Heart left ventricle (tissue), 16 donors: ENCODE measurements around the gene RDM1. TPM values are rescaled to one million over a fixed set of nuclear protein-coding genes. Genes with fewer than 3 reads are reported as not detected.

Experiments used
- ATAC-seq, 4 donors: fragments of 200-7000 bp; cut with Tn5 transposase; one replicate each; pipeline ENCODE4 v1.9.1; 2020 to 2022; ENCODE audit warnings: moderate library complexity in 4 of 4, mild to moderate bottlenecking in 3 of 4, moderate number of reproducible peaks in 1 of 4
- DNase-seq, 5 donors: peaks; one replicate each; pipeline ENCODE4 v3.0.0-alpha.2; 2020
- H3K27ac ChIP-seq, 12 donors: fragments of 200-600 bp; sonication (generic) in 4 of 12; one replicate each; pipeline versions ENCODE4 v1.5.0 to v1.8.0; 2016 to 2022; ENCODE audit warnings: mild to moderate bottlenecking in 2 of 12
- H3K27me3 ChIP-seq, 9 donors: fragments of 200-600 bp; sonication (generic) in 2 of 9; one replicate each; pipeline versions ENCODE4 v1.5.1 to v1.8.0; 2016 to 2022; ENCODE audit warnings: mild to moderate bottlenecking in 3 of 9
- H3K36me3 ChIP-seq, 9 donors: fragments of 200-600 bp; sonication (generic) in 2 of 9; one replicate each; pipeline versions ENCODE4 v1.5.0 to v1.8.0; 2018 to 2022; ENCODE audit warnings: mild to moderate bottlenecking in 2 of 9
- H3K4me1 ChIP-seq, 12 donors: fragments of 200-600 bp; sonication (generic) in 4 of 12; one replicate each; pipeline versions ENCODE4 v1.5.0 to v1.8.0; 2016 to 2022; ENCODE audit warnings: mild to moderate bottlenecking in 3 of 12
- H3K4me3 ChIP-seq, 12 donors: fragments of 200-600 bp; sonication (generic) in 4 of 12; one replicate each; pipeline versions ENCODE4 v1.5.0 to v1.8.0; 2017 to 2022; ENCODE audit warnings: mild to moderate bottlenecking in 9 of 12, moderate library complexity in 4 of 12
- H3K9me3 ChIP-seq, 12 donors: fragments of 200-600 bp; sonication (generic) in 4 of 12; one replicate each; pipeline versions ENCODE4 v1.5.0 to v1.8.0; 2016 to 2022; ENCODE audit warnings: mild to moderate bottlenecking in 1 of 12
- CTCF ChIP-seq, 12 donors: fragments of 200-600 bp; sonication (generic) in 4 of 12; IDR thresholded peaks; one replicate each; pipeline versions ENCODE4 v1.5.0 to v1.8.0; 2018 to 2022; ENCODE audit warnings: antibody characterized with exemption in 12 of 12, mild to moderate bottlenecking in 5 of 12
- POLR2A ChIP-seq, 2 donors: fragments of 450-650 bp; IDR thresholded peaks; one replicate each; pipeline ENCODE4 v1.6.1; 2017; ENCODE audit warnings: antibody characterized with exemption in 2 of 2, mild to moderate bottlenecking in 2 of 2, moderate library complexity in 2 of 2
- WGBS, 4 donors: extraction: QIAGEN DNeasy Blood & Tissue Kit in 2 of 4; methylation state at CpG; one replicate each; pipeline versions ENCODE4 v1.1.5 to v1.1.7; 2013 to 2018; 5-methylcytosine and 5-hydroxymethylcytosine counted together
- intact Hi-C, 10 donors: fragments of 100-400 bp; cut with DNase I; formaldehyde crosslinking; loops; one replicate each; pipeline versions ENCODE4 v1.11.1 to v1.14.2; 2022
- polyA plus RNA-seq, 2 donors: library from polyadenylated mRNA; stranded (reverse); fragments of 200-250 nt; gene quantifications; one replicate each; pipeline ENCODE4 v1.2.3, GENCODE V29; 2013
- total RNA-seq, 9 donors: library from RNA; depleted of rRNA in 2 of 9; stranded (reverse); fragments of >200 nt in 2 of 9; fragmentation: NEBNext Ultra II Directional in 3 of 9; extraction: Animal tissue kit (Norgen Biotek cat#: 25700) in 3 of 9; gene quantifications; one replicate each; pipeline versions ENCODE4 v1.1.0 to v1.2.4, GENCODE V29; 2016 to 2023
- donor health status: ischemic (EF 13 %, LVEDD 7.1; RV severe dilation, severe dysfunction).
- donor health status: healthy with polysubstance abuse.
- donor health status: DM: no; HTN: yes; CAD: no.
- donor health status: DM: no; HTN: no; CAD: no.
- donor health status: ischemic (EF 25% LVEDD 6.9; RV normal size, moderate dysfunction).
- donor health status: ischemic (EF 25% LVEDD 5.7; RV mildly dilated, moderate dysfunction).
- donor health status: healthy.
- donor health status: DM: yes; HTN: yes; CAD: no.
- donor health status: ischemic (EF 35%, LVEDD 5.7; RV mildly dilated, moderate dysfunction).
- donor health status: nonischemic (EF 11% LVEDD 7.7; RV severe dilation, severe dysfunction).
- donor health status: DM: yes; HTN: yes; CAD: no.
- donor health status: PGD.
- donor health status: ischemic (EF 29% LVEDD 5.4; RV normal size, mild dysfunction).
- donor health status: nonischemic (EF 23%, LVEDD 6.1; RV moderate dilation, normal function).

The RDM1 gene
- total and polyA plus RNA-seq, 11 donors: 0.48 TPM; not detected in 10

DNA sequence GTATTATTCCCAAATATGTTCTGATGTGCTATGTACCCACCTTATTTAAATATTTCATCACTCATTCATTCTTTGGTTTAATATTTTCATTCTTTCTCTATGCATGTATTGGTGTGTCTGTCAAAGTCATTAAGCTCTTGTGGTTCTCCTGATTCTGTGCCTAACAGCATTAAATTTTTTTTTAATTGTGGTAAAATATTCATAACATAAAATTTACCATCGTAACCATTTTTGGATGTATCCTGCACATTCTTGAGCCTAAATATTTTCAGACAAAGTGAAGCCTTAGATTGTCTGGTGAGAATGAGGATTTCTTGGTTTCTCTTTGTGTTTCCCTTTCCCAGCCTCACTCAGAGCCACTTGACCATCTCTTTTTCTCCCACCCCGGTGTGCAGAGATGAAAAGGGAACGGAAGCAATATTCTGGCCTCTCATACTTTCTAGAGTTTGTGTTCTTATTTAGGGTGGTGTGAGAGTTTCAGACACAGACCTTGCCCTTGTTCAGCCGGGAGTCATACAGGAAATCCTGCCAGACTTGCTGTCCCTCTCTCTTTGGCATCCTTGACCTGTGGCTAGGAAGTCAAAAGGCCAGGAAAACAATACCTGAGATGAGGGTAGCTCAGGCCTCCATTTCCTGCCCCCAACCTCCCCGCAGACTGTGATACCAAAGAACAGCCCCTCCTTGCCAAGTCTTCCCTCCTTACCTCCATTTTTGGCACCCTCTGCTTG, 55.3 kb downstream of the RDM1 start:
- Histone ChIP-seq H3K27ac (peak overlapping the region in 1 of 12 donors; percentile 54), H3K4me3 (peak overlapping the region in 1 of 12 donors; percentile 44)
- intact Hi-C loops: no loop called here

DNA sequence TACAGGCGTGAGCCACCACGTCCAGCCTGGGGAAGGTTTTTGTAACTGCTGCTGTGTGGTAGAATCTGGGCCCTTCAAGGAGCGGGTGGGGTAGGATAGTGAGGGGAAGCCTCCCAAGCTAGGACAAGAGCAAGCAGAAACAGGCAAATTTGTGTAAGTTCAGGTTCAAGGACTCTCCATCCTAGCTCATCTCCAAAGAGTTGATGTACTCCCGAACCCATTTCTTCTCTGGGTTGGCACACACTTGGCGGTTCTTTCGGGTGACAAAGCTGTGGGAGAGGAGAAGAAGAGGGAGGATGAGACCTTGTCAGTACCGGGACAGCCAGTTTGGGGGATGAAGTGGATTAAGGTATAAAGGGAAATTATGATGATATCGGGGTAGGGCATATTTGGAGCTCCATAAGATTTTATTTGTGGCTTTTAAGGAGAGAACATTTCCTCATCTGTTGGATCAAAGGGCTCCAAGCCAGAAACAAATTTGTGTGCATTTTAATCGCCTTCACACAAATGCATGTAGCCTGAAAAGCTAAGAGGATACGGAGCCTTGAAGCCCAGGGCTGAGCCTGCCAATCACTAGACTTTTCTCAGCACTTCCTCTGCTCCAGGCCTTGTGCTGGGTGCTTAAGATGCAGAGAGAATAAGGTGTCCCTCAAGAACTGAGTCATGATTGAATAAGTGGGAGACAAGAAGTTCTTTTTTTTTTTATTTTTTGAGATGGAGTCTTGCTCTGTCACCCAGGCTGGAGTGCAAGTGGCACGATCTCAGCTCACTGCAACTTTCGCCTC, 58.2 kb downstream of the RDM1 start:
- no peak for ATAC-seq
- no peaks in the 10 kb centered on the region for H3K27me3 ChIP-seq
- no peak for DNase-seq
- 94 to 97% (median 95%) methylated on average over 12 of the region's 12 CpGs for WGBS, 4 donors
- no peaks in the 10 kb centered on the region for H3K9me3 ChIP-seq
- no peaks in the 10 kb centered on the region for H3K36me3 ChIP-seq
- intact Hi-C loops: no loop called here
- no peak overlapping the region for H3K27ac ChIP-seq
- no peak for TF ChIP-seq CTCF (IDR thresholded peaks at IDR 0.05)
- no peak for TF ChIP-seq POLR2A (IDR thresholded peaks at IDR 0.05)
- no peak overlapping the region for H3K4me3 ChIP-seq
- peaks cover 0 to 15% (median 0%) of the 10 kb centered on the region in 12 donors for H3K4me1 ChIP-seq

More for the DNA sequence above, 55.3 kb downstream of the RDM1 start:
- no peak for DNase-seq
- ATAC-seq: peak in 3 of 4 donors; percentile 28 to 49 (median 31)
- TF ChIP-seq POLR2A (IDR thresholded peaks at IDR 0.05): no peak
- TF ChIP-seq CTCF (IDR thresholded peaks at IDR 0.05): no peak
- Histone ChIP-seq H3K36me3 (no peaks in the 10 kb centered on the region), H3K4me1 (peaks cover 0 to 15% (median 0%) of the 10 kb centered on the region in 12 donors), H3K9me3 (no peaks in the 10 kb centered on the region), H3K27me3 (no peaks in the 10 kb centered on the region)
- 50 to 55% (median 52%) methylated on average over 5 of the region's 5 CpGs for WGBS, 4 donors

DNA sequence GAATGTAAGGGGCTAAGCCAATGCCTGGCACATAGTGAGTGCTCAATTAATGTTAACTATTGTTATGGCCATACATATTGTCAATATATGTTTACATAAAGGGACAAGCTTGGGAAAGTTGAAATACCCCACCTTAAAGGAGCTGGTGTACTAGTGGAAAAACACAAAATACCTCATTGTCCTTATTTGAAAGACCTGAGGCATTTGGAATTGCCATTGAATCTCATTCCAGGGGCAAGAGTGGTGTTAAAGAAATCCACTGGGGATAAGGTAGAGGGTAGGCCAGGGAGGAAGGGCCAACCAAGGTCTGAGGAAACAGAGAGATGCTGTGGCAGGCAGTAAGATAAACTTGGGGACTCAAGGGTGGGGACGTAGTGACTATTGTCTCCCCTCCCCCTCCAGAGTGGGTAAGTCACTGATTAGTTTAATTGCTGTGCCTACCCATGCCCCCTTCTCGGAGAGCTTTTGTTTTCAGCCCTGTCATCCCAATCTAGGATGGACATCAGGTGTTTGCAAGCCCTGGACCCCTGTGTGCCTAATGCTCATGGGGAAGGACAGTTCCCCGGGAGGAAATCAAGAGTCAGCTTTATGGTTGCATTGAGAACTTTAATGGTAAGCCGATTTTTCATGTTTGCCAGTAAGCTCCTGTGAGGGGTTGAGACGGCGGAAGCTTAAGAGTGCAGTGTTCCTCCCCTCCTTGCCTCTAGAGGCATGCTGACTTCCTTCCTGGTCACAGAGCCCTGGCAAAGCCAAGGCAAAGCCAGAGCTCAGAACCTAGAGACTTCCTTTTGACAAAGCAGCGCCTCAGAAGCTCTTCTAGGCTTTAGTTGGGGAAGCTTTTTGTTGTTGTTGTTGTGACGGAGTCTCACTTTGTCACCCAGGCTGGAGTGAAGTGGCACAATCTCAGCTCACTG, 59.4 kb downstream of the RDM1 start:
- intact Hi-C loops: no loop called here
- DNase-seq (no peak), ATAC-seq (peak in 2 of 4 donors; percentile 60 to 67)
- Histone ChIP-seq H3K4me1 (peaks cover 0 to 17% (median 3%) of the 10 kb centered on the region in 12 donors), H3K9me3 (no peaks in the 10 kb centered on the region), H3K4me3 (no peak overlapping the region), H3K27me3 (no peaks in the 10 kb centered on the region), H3K36me3 (no peaks in the 10 kb centered on the region), H3K27ac (peak overlapping the region in 1 of 12 donors; percentile 23)
- 44 to 63% (median 56%) methylated on average over 8 of the region's 8 CpGs for WGBS, 4 donors
- no peak for TF ChIP-seq CTCF (IDR thresholded peaks at IDR 0.05)
- TF ChIP-seq POLR2A (IDR thresholded peaks at IDR 0.05): no peak
